Mesendoderm (in vitro differentiated cells): ENCODE measurements around the gene DOCK8.

Experiments
- DNase-seq: peaks from one replicate; pipeline ENCODE4 v3.0.0; 2013
- H2AK5ac ChIP-seq: 2 replicates; pipeline ENCODE4 v1.6.1; 2013; ENCODE audit warnings: low read length, inconsistent platforms
- H2BK120ac ChIP-seq: 2 replicates; pipeline ENCODE4 v1.6.1; 2013; ENCODE audit warnings: low read depth, mild to moderate bottlenecking, low read length, moderate library complexity, mixed read lengths
- H2BK15ac ChIP-seq: replicated peaks from 2 replicates; pipeline ENCODE4 v1.6.1; 2013; ENCODE audit warnings: low read depth, mild to moderate bottlenecking, moderate library complexity
- H2BK5ac ChIP-seq: 2 replicates; pipeline ENCODE4 v1.6.1; 2013; ENCODE audit warnings: low read length, inconsistent platforms
- H3K18ac ChIP-seq: 2 replicates; pipeline ENCODE4 v1.6.1; 2013; ENCODE audit warnings: mild to moderate bottlenecking, low read length, mixed read lengths
- H3K23ac ChIP-seq: one replicate; pipeline ENCODE4 v1.6.1; 2013; ENCODE audit warnings: low read length
- H3K27ac ChIP-seq: 2 replicates; pipeline ENCODE4 v1.5.1; 2013; ENCODE audit warnings: low read depth, mild to moderate bottlenecking, inconsistent platforms, low read length, moderate library complexity
- H3K27me3 ChIP-seq: 2 replicates; pipeline ENCODE4 v1.6.1; 2013; ENCODE audit warnings: low read length, control low read depth, mild to moderate bottlenecking, inconsistent platforms; ENCODE audit not compliant: insufficient read depth, poor library complexity
- H3K36me3 ChIP-seq: 2 replicates; pipeline ENCODE4 v1.6.1; 2013; ENCODE audit warnings: low read length, inconsistent platforms; ENCODE audit not compliant: control insufficient read depth, insufficient read depth
- H3K4ac ChIP-seq: one replicate; pipeline ENCODE4 v1.6.1; 2013; ENCODE audit warnings: low read depth, mild to moderate bottlenecking, low read length, moderate library complexity
- H3K4me1 ChIP-seq: 2 replicates; pipeline ENCODE4 v1.6.1; 2013; ENCODE audit warnings: low read depth, low read length, inconsistent platforms; ENCODE audit not compliant: control insufficient read depth
- H3K4me2 ChIP-seq: 2 replicates; pipeline ENCODE4 v1.6.1; 2013; ENCODE audit warnings: low read length
- H3K4me3 ChIP-seq: 2 replicates; pipeline ENCODE4 v1.5.1; 2013; ENCODE audit warnings: mild to moderate bottlenecking, low read length
- H3K56ac ChIP-seq: one replicate; pipeline ENCODE4 v1.6.1; 2013; ENCODE audit warnings: low read length
- H3K79me1 ChIP-seq: 2 replicates; pipeline ENCODE4 v1.6.1; 2013; ENCODE audit warnings: low read length, inconsistent platforms
- H3K79me2 ChIP-seq: 2 replicates; pipeline ENCODE4 v1.6.1; 2013; ENCODE audit warnings: mild to moderate bottlenecking, low read length; ENCODE audit not compliant: control insufficient read depth, insufficient read depth
- H3K9ac ChIP-seq: 2 replicates; pipeline ENCODE4 v1.6.1; 2013; ENCODE audit warnings: low read length, inconsistent platforms
- H4K5ac ChIP-seq: one replicate; pipeline ENCODE4 v1.6.1; 2013; ENCODE audit warnings: low read length
- H4K8ac ChIP-seq: one replicate; pipeline ENCODE4 v1.6.1; 2013; ENCODE audit warnings: low read depth, mild to moderate bottlenecking, control low read depth, low read length, moderate library complexity
- WGBS: extraction: QIAGEN DNeasy Blood & Tissue Kit; methylation state at CpG from one replicate; pipeline ENCODE4 v1.1.7; 2013; ENCODE audit warnings: low lambda C conversion rate, missing lambda C conversion rate; ENCODE audit not compliant: insufficient coverage; ENCODE audit errors: extremely low coverage; 5-methylcytosine and 5-hydroxymethylcytosine counted together

Gene DOCK8

DNA sequence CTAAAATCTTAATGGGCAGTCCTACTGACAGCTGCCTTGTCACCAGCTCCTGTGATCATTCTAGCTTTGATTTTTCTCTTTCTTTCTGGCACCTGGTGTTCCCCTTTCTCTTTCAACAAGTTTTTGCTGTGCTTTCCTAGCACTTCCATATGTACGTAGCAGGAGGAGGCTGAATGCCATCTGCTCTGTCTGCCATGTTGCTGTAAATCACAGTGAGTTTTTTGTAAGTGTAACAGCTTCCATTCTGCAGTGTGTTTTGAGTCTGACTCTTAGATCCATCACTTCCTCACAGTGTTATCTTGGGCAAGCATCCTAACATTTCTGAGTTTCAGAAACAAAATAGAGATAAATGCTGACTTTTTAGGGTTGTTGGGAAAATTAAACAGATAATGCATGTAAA lies 247.9 kb downstream of the DOCK8 start:
- H2AK5ac ChIP-seq, result no peak overlapping the region
- no peak for DNase-seq
- WGBS, result no CpG with 5 or more reads among the region's 1 CpG

DNA sequence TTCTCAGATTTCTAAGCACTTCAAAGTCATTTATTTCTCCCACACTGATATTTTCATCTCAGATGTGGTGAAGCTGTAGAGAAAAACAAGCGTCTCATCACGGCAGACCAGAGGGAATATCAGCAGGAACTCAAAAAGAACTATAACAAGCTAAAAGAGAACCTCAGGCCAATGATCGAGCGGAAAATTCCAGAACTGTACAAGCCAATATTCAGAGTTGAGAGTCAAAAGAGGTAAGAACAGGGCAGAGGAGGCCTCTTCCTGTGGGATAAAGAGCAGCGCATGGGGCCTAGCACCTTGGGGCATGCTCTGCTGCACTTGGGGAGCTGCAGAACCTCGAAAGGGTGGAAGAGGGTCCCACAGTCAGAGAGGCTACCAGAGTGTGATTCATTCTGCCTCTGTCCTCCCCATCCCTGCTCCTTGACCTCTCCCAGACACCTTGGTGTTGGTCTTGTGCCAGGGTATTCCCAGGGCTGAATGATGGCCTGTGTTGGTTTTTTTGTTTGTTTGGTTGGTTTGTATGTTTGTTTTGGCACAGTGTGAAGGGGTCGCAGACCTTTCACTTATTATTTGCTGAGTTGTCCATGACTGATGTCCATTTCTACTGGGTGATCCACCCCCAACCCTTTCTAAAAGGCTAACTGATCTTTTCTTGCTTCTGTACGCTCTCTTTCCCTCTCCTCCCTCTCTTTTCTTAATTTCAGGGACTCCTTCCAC lies 248.9 kb downstream of the DOCK8 start:
- H3K27me3 ChIP-seq, result no peaks in the 10 kb centered on the region
- no peaks in the 10 kb centered on the region for H3K4me1 ChIP-seq
- H3K4me2 ChIP-seq, result no peak overlapping the region
- no peak overlapping the region for H3K18ac ChIP-seq
- H3K23ac ChIP-seq, result no peak overlapping the region
- H3K9ac ChIP-seq, result no peak overlapping the region
- no peak overlapping the region for H3K27ac ChIP-seq
- no peak overlapping the region for H3K4ac ChIP-seq
- no peak overlapping the region for H4K8ac ChIP-seq
- no peak for DNase-seq
- H2AK5ac ChIP-seq, result no peak overlapping the region
- H3K56ac ChIP-seq, result no peak overlapping the region
- H2BK120ac ChIP-seq, result no peak overlapping the region
- no peak overlapping the region for H2BK15ac ChIP-seq
- no peak overlapping the region for H4K5ac ChIP-seq
- no CpG with 5 or more reads among the region's 8 CpGs for WGBS
- H3K79me2 ChIP-seq, result no peaks in the 10 kb centered on the region
- H2BK5ac ChIP-seq, result no peak overlapping the region
- no peaks in the 10 kb centered on the region for H3K36me3 ChIP-seq
- no peaks in the 10 kb centered on the region for H3K79me1 ChIP-seq
- H3K4me3 ChIP-seq, result no peak overlapping the region

More for the DNA sequence above, 247.9 kb downstream of the DOCK8 start:
- Histone ChIP-seq H4K8ac (no peak overlapping the region), H3K36me3 (no peaks in the 10 kb centered on the region), H2BK120ac (no peak overlapping the region), H3K23ac (no peak overlapping the region), H2BK5ac (no peak overlapping the region), H3K18ac (no peak overlapping the region), H3K9ac (no peak overlapping the region), H3K27ac (no peak overlapping the region), H4K5ac (no peak overlapping the region), H3K79me1 (no peaks in the 10 kb centered on the region), H3K27me3 (no peaks in the 10 kb centered on the region), H2BK15ac (no peak overlapping the region), H3K4ac (no peak overlapping the region), H3K4me2 (no peak overlapping the region), H3K56ac (no peak overlapping the region), H3K4me1 (no peaks in the 10 kb centered on the region), H3K4me3 (no peak overlapping the region), H3K79me2 (no peaks in the 10 kb centered on the region)

DNA sequence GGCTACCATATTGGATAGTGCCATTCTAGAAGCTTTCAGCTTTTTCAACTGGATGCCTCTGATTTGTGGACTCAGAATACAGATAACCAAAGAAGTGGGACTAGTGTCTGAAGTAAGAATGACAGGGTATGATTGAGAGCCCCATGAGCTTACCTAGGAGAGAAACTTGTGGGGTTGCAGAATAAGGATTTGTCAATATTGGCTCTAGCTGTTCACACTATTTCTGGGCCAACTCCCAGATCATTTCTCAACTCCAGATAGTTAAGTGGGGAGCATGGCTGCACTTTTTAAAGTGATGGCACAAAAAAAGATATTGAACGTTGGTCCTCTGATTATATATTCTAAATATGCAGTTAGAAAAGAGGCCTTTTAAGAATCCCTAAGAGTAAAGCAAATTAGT lies 252.1 kb downstream of the DOCK8 start:
- no peak overlapping the region for H2BK15ac ChIP-seq
- no peak overlapping the region for H2BK120ac ChIP-seq
- H4K8ac ChIP-seq, result no peak overlapping the region
- no peak for DNase-seq
- no peak overlapping the region for H2BK5ac ChIP-seq
- no peak overlapping the region for H3K23ac ChIP-seq
- no peak overlapping the region for H3K18ac ChIP-seq
- no peaks in the 10 kb centered on the region for H3K27me3 ChIP-seq
- H3K9ac ChIP-seq, result no peak overlapping the region
- no peaks in the 10 kb centered on the region for H3K79me2 ChIP-seq
- no CpG with 5 or more reads among the region's 1 CpG for WGBS
- H3K56ac ChIP-seq, result no peak overlapping the region
- H3K4me3 ChIP-seq, result no peak overlapping the region
- H3K4me2 ChIP-seq, result no peak overlapping the region
- no peaks in the 10 kb centered on the region for H3K36me3 ChIP-seq
- H2AK5ac ChIP-seq, result no peak overlapping the region
- no peaks in the 10 kb centered on the region for H3K4me1 ChIP-seq
- no peak overlapping the region for H3K4ac ChIP-seq
- H3K27ac ChIP-seq, result no peak overlapping the region
- no peak overlapping the region for H4K5ac ChIP-seq
- no peaks in the 10 kb centered on the region for H3K79me1 ChIP-seq

DNA sequence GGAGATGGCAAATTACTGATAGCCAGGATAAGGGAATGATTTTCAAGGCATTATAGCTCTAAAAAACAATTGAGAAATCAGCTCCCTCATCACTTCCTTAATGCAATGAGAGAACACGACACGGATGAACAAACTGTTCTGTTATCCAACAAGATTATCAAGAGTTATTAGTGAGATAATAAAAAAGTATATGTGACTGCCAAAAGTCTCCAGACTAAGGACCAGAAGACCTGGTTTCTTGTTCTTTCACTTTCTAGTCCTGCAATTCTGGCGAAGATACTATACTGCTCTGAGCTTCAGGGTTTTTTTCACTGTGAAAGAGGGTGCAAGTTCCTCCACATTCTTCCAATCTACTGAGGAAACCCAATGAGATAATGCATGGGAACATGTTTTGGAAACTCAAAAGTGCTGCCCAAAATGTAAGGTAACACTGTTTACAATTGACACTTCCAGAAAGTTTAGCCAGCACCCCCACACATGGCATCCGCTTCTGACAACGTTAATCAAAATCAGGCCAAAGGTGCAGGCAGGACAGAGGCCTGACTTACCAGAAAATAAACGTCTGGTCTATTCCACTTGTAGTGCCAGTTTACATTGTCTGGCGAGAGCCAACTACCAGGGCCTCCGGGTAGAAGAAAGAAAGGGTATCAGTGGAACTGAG lies 254.2 kb downstream of the DOCK8 start:
- Histone ChIP-seq H3K4me3 (no peak overlapping the region), H4K5ac (no peak overlapping the region), H3K27ac (no peak overlapping the region), H3K79me2 (no peaks in the 10 kb centered on the region), H3K36me3 (no peaks in the 10 kb centered on the region), H4K8ac (no peak overlapping the region), H3K4ac (no peak overlapping the region), H2BK120ac (no peak overlapping the region), H3K4me1 (no peaks in the 10 kb centered on the region), H3K9ac (peak overlapping the region; percentile 39), H2BK15ac (no peak overlapping the region), H2AK5ac (no peak overlapping the region), H3K18ac (no peak overlapping the region), H3K56ac (peak overlapping the region; percentile 17), H3K23ac (no peak overlapping the region), H2BK5ac (no peak overlapping the region), H3K4me2 (no peak overlapping the region), H3K79me1 (no peaks in the 10 kb centered on the region), H3K27me3 (no peaks in the 10 kb centered on the region)
- DNase-seq, result no peak
- WGBS, result no CpG with 5 or more reads among the region's 8 CpGs

DNA sequence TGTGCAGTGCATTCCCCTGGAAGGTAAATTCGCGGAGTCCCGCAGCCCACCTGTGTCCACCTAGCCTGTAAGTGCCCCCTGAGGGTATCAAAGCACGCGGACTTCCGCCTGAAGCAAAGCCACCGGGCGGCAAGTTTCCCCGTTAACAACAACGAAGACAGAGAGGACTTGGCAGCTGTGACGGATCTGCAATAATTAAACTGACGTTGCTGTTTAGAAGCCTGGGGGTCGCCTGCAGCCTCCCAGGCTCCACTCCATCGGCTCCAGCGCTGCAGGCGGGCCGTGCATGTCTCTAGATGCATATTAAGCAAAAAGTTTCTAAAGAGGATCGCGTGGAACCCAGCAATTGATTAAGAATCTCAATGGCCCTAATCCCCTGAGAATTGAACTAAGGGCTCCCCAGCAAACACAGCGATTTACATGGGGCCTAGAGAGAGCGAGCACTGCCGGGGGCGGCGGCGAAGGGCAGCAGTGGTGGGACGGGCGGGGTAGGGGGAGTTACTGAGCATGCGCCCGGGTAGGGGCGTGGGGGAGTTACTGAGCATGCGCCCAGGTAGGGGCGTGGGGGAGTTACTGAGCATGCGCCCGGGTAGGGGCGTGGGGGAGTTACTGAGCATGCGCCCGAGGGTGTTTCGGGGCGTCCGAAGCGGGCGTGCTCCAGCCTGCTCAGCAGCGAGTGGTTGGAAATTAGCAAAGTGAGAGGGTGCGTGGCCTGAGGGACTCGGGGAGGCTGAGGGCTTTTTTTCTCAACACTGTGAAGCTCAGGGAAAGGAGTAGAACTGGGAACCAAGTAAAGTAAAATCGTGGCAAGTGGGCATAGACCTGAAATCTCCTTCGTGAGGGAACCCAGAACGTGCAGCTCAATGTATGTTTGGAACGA lies 255.2 kb downstream of the DOCK8 start:
- Histone ChIP-seq H3K36me3 (no peaks in the 10 kb centered on the region), H4K8ac (peak overlapping the region; percentile 98), H3K79me1 (no peaks in the 10 kb centered on the region), H2AK5ac (no peak overlapping the region), H2BK120ac (peak overlapping the region; percentile 48), H3K27ac (peak overlapping the region; percentile 73), H3K79me2 (no peaks in the 10 kb centered on the region), H3K4ac (no peak overlapping the region), H2BK15ac (no peak overlapping the region), H3K4me2 (peak overlapping the region; percentile 93), H4K5ac (no peak overlapping the region), H3K18ac (peak overlapping the region; percentile 88), H3K9ac (peak overlapping the region; percentile 72), H3K27me3 (no peaks in the 10 kb centered on the region), H2BK5ac (no peak overlapping the region), H3K4me3 (peak overlapping the region; percentile 67), H3K23ac (no peak overlapping the region), H3K4me1 (no peaks in the 10 kb centered on the region), H3K56ac (peak overlapping the region; percentile 92)
- DNase-seq, result peak; percentile 89
- no CpG with 5 or more reads among the region's 49 CpGs for WGBS
